Mucosa of gallbladder (tissue), 1 donor: ENCODE data around the gene FLT3LG. TPM values are rescaled to one million over a fixed set of nuclear protein-coding genes. Genes with fewer than 3 reads are reported as not detected.
"Not testable (repeated sequence)": the region's sequence is repeated elsewhere in the genome, so short reads cannot be mapped to it uniquely, and the experiment has no call there.

Experiments
- DNase-seq: peaks from one replicate; pipeline ENCODE4 v3.0.0-alpha.2; 2020; ENCODE audit warnings: low spot score
- total RNA-seq: library from RNA; stranded (reverse); gene quantifications from one replicate; pipeline ENCODE4 v1.2.1, GENCODE V29; 2021
- donor health status: DM: no; HTN: no; CAD: no.

FLT3LG gene
- total RNA-seq, 1 donor from 2014 or later = 10.2 TPM

DNA sequence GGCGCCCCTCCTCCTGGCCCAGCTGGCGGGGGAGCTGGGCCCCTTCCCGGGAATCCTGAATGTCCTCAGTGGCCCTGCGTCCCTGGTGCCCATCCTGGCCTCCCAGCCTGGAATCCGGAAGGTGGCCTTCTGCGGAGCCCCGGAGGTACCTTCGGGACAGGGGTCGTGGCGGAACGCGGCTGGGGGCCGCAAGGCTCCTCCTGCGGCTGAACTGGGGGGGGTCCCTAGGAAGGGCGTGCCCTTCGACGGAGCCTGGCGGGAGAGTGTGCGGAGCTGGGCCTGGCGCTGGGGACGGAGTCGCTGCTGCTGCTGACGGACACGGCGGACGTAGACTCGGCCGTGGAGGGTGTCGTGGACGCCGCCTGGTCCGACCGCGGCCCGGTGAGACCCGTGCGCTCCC, 12.4 kb upstream of the FLT3LG start:
- no peak for DNase-seq

DNA sequence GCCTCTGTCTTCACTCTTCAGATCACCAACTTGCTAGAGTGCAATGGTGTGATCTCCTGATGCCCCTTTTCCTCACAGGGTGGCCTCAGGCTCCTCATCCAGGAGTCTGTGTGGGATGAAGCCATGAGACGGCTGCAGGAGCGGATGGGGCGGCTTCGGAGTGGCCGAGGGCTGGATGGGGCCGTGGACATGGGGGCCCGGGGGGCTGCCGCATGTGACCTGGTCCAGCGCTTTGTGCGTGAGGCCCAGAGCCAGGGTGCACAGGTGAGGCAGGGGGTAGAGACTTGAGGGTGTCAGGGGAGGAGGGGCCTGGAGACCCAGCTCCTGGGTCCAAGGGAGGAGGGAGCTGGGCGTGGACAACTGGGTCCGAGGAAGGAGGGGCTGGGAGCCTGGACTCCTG, 11.5 kb upstream of the FLT3LG start:
- DNase-seq = no peak

DNA sequence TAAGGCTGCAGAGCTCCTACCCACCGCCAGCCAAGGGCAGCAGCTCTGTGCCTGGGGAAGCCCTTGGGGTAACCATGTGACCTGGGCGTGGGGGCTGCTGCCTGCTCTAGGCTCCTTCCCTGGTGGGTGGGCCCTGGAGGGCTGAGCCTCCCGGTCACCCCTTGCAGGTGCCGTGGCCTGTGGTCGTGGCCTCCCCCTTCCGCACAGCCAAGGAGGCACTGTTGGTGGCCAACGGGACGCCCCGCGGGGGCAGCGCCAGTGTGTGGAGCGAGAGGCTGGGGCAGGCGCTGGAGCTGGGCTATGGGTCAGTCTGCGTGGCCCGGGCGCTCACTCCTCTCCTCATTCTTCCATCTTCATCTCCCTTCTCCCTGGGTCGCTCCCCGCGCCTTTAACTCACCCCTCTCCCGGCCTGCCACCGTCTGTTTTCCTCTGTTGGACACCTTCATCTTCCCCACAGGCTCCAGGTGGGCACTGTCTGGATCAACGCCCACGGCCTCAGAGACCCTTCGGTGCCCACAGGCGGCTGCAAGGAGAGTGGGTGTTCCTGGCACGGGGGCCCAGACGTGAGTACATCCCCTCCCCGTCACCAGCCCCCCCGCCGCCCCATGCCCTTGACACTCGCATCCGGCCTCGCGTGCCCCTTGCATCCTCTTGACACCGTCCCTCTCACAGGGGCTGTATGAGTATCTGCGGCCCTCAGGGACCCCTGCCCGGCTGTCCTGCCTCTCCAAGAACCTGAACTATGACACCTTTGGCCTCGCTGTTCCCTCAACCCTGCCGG, 9.9 kb upstream of the FLT3LG start:
- DNase-seq = no peak

DNA sequence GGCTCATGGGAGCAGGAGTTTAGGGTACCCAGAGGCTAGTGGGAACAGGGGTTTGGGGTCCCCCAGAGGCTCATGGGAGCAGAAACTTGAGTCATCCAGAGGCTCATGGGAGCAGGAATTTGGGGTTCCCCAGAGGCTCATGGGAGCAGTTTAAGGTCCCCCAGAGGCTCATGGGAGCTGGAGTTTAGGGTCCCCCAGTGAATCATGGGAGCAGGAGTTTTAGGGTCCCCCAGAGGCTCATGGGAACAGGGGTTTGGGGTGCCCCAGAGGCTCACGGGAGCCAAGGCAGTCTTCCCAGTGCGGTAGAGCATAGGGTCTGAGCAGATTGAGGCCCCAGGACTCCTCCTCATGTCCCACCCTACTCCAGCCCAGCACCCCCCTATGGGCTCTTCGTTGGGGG, 8.6 kb upstream of the FLT3LG start:
- no peak for DNase-seq

DNA sequence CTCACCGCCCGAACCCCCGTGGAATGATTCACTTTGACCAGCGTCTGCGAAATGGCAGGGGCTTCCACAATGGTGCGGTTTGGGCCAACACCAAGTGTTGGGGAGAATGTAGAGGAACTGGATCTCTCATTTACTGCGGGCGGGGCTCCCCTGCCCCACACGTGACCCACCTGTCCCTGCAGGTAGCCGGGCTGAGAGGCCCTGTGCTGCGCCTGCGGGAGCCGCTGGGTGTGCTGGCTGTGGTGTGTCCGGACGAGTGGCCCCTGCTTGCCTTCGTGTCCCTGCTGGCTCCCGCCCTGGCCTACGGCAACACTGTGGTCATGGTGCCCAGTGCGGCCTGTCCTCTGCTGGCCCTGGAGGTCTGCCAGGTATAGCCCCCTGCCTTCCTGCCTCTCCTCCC, 5.8 kb upstream of the FLT3LG start:
- no peak for DNase-seq

DNA sequence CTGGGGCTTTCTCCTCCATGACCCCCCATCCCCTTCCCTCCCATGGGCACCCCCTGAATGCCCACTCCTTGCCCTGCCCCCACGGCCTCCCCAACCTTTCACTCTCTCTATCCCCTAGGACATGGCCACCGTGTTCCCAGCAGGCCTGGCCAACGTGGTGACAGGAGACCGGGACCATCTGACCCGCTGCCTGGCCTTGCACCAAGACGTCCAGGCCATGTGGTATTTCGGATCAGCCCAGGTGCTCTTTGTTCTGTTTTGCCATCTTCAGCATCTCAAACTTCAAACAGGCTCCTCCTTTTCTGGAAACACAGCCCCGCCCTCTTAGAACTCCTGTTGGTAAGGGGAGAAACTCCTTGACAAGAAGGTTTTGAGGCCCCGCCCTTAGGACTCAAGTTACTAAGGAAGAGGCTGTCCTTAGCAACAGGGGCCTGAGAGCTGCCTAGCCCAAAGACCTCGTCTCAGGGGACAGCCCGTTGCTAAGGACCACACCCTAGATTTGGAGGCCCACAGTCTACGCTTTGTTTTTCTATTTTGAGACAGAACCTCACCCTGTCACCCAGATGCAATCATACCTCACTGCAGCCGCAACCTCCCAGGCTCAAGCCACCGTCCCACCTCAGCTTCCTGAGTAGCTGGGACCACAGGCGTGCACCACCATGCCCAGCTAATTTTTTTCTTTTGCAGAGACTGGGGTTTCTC, 5.1 kb upstream of the FLT3LG start:
- peak; percentile 48 for DNase-seq

DNA sequence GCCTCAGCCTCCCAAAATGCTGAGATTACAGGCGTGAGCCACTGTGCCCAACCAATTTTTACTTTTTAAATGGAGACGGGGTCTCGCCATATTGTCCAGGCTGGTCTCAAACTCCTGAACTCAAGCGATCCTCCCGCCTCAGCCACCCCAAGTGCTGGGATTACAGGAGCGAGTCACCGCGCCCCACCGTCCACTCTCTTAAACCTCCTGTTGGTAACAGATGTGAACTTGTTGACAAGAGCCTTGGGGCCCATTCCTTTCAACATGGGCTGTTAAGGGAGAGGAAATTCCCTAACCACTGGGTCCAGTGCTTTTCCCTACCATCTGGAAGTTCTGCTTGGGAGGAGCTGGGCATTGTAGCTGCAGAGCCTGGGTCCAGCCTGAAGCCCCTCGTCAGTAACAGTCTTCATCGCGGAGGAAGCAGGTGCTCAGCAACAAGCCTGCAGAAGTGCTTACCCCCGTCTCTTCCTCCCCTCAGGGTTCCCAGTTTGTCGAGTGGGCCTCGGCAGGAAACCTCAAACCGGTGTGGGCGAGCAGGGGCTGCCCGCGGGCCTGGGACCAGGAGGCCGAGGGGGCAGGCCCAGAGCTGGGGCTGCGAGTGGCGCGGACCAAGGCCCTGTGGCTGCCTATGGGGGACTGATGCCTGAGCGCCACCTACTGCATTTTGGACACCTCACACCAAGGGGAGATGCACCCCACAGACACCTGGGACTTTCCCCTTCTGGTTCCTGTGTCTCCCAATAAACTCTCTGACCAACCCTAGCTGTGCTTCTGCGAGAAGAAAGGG, 4.0 kb upstream of the FLT3LG start:
- DNase-seq = no peak

DNA sequence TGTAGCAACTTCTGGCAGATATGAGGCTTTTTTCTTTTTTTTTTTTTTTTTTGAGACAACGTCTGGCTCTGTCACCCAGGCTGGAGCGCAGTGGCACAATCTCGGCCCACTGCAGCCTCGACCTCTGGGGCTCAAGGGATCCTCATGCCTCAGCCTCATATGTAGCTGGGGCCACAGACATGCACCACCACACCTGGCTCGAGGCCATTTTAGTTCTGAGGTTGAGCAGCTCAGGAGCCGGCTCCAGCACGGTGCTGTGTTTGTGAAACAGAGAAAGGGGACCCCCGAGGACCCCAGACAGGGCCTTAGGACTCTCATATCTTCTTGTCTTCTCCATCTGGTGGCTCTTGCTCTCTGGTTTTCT, 3.4 kb upstream of the FLT3LG start:
- no peak for DNase-seq

DNA sequence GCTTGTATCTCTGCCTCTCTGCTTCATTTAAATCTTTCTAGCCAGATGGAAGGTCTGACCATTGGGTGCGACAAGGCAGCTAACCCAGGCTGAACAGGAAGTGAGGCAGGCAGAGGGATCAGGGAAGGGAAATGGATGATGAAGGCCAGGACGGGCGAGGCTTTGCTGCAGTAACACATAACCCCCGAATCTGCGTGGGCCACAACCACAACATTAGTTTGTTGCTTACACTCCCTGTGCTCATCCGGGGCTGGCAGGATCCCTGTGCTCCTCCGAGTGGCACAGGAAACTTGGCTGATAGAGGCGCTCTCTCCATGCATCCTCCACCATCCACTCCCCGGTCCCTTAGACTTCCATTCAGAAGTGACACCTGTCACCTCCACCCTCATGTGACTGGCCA, 1.1 kb upstream of the FLT3LG start:
- DNase-seq = no peak

DNA sequence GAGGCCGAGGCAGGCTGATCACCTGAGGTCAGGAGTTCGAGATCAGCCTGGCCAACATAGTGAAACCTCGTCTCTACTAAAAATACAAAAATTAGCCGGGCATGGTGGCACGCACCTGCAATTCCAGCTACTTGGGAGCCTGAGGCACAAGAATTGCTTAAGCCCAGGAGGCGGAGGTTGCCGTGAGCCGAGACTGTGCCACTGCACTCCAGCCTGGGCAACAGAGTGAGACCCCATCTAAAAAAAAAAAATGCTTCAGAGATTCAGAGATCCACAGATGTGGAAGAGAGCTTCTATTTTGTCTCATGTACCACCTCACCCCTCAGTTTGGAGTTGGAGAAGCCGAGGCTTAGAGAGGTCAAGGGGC, 531 bp upstream of the FLT3LG start:
- DNase-seq = not testable (repeated sequence)

DNA sequence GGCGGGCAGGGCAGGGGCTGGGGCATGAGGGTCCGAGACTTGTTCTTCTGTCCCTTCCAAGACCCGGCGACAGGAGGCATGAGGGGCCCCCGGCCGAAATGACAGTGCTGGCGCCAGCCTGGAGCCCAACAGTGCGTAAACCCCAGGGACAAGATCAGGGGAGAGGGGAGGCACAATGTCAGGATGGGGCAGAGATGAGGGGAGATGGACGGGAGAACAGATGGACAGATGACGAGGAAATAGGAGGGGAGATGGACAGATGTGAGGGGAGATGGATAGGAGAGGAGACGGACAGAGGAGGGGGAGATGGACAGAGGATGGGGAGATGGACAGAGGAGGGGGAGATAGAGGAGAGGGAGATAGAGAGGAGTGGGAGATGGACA, 518 bp downstream of the FLT3LG start:
- no peak for DNase-seq

DNA sequence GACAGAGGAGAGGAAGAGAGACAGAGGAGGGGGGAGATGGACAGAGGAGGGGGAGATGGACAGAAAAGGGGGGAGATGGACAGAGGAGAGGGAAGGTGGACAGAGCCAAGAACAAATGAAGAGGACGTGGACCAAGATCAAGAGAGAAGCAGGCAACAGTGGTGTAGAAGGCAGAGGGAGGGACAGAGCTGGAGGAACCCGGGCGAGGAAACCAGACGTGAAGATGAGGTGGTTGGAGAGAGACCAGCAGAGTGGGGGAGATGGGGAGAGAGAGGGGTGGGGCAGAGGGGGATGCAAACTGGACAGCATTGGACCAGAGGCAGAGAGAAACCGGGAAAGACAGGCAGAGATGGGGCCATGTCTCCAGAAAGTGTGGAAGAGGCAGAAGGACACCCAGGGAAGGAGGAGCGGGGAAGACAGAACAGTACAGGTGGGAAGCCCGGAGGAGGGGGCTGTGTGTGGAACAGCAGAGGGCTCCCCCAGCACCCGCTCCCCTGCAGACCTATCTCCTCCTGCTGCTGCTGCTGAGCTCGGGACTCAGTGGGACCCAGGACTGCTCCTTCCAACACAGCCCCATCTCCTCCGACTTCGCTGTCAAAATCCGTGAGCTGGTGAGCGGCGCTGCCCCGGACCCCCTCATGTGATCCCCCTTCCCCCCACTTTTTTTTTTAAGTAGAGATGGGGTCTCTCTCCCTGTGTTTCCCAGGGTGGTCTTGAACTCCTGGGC, 1.3 kb downstream of the FLT3LG start:
- no peak for DNase-seq

DNA sequence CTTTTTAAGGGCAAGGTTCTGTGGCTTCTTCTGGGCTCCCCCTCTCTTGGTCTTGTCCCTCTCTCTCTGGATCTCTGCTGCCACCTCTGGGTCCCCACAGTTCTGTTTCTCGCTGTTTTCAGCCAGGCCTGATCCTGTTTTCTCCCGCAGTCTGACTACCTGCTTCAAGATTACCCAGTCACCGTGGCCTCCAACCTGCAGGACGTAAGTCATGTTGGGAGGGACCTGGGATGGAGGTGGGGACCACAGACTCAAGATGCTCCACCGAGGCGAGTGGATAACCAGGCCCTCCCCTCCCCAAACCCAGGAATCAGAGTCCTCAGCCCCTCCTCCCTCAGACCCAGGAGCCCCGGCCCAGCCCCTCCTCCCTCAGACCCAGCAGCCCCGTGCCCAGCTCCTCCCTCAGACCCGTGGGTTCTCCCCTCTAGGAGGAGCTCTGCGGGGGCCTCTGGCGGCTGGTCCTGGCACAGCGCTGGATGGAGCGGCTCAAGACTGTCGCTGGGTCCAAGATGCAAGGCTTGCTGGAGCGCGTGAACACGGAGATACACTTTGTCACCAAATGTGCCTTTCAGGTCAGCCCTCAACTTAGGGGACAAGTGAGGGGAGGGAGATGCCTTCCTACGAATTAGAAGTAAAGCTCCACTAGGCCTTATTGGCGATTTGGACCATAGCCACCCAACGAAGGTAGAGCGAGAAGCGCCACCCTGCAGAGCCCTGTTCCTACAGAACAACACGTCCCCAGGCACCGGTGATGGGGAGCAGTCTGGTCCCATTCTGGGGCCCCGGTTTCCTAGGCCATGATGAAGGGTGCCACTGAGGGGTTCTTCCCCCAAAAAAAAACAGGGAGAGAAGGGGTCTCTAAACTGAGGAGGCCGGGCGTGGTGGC, 2.2 kb downstream of the FLT3LG start:
- no peak for DNase-seq

DNA sequence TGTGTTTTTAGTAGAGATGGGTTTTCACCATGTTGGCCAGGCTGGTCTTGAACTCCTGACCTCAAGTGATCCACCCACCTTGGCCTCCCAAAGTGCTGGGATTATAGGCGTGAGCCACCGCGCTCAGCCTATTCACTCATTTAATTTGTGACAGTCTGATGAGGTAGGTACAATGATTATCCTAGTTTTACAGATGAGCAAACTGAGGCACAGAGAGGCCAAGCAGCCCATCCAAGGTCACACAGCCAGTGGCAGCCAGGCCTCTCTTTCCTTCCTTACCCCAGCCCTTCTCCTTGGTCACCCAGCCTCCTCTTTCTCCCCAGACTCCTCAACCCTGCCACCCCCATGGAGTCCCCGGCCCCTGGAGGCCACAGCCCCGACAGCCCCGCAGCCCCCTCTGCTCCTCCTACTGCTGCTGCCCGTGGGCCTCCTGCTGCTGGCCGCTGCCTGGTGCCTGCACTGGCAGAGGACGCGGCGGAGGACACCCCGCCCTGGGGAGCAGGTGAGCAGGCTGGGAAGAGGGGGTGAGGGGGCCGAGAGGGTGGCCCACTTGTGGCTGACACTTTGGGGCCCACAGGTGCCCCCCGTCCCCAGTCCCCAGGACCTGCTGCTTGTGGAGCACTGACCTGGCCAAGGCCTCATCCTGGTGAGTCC, 6.1 kb downstream of the FLT3LG start:
- no peak for DNase-seq

DNA sequence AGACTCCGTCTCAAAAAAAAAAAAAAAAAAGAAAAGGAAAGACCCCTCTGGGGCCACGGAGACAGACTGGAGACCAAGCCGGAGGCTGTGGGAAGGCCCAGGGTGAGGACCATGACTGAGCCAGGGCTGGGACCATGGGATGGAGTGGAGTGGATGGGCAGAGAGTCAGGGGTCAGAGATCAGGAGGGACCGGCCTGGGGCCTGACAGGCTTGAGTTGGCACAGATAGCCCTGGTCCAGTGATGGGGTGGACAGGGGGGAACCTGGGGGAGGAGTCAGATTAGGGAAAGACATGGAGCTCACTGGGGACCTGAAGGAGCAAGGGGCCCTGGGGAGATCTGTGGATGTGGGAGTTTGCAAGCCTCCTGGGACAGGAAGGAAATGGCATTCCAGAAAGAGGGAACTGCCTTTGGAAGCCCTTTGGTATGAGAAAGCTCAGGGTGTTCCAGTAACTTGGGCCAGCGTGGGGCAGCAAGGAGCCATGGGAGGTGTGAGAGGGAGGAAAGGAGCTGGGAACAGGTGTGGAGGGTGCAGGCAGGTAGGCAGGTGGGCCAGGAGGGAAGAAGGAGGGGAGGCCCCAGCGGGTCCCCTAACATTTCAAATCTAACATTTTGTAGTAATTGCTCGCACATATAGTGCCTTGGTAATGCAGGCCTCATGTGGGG, 7.1 kb downstream of the FLT3LG start:
- DNase-seq = no peak

DNA sequence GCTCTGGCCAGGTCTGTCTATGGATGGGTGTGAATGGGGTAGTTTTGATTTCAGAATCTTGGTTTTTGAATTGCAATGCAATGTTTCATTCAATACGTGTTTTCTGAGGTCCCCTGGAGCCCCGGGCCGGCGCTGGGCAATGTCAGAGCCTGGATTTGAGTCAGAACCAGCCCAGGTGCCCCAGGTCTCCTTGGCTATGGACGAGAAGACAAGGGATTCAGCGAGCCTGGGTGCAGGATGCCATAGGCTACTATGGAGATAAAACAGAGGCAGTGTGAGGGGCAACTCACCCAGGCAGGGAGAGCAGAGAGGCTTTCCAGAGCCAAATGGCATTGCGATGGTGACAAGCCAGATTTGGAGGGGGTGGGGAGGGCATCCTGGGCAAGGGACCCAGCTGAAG, 12.2 kb downstream of the FLT3LG start:
- DNase-seq = no peak

DNA sequence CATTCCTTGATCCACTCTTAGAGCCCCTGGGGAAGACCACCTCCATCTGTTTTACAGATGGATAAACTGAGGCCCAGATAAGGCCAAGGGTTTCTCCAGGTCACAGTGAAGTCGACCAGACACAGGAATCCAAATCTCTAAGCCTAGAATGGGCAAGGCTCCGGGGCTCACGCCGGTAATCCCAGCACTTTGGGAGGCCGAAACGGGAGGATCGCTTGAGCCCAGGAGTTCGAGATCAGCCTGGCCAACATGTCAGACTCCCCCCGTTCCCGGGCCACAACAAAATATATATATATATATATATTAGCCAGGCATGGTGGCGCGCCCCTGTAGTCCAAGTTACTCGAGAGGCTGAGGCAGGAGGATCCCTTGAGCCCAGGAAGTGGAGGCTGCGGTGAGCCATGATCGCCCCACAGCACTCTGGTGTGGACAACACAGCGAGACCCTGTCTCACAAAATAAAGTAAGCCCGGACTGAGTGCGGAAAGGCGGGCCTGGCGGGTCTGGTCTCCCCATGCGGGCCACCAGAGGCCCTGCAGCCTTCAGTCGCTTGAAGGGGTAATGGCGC, 12.8 kb downstream of the FLT3LG start:
- DNase-seq = no peak

DNA sequence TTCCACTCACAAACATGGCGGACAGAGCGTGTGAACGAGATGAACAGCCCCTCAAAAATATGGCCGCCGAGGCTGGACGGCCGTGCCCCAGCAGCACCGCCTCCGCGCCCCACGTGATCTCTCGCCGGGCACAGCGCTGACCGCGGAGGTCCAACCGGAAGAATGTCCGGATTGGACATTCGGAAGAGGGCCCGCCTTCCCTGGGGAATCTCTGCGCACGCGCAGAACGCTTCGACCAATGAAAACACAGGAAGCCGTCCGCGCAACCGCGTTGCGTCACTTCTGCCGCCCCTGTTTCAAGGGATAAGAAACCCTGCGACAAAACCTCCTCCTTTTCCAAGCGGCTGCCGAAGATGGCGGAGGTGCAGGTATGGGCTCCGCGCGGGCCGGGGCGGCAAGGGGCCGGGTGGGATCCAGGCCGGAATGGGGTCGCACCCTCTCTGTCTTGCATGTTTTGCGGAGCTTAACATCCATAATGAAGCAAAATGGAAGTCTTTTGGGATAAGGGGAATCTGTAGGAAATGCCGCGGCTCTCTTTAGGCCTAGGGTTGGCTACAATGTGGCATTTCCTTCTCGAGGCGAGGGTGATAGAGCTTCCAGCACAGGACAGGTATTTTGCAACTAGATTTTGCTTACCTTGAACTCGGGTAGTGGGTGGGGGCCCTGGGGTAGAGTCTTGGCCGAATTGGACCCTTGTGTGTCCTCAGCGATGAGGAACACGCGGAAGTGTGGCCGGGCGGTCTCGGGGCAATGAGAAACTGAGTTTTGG, 13.4 kb downstream of the FLT3LG start, which contains the start of gene RPL13A:
Gene RPL13A (plus strand): TSS at position 332 of the 769 bp plus-strand sequence. CDS start 22 bp downstream, at position 354.
- peak; percentile 100 for DNase-seq
